Measurements from ENCODE around the gene SMAD7.

SMAD7 gene

DNA sequence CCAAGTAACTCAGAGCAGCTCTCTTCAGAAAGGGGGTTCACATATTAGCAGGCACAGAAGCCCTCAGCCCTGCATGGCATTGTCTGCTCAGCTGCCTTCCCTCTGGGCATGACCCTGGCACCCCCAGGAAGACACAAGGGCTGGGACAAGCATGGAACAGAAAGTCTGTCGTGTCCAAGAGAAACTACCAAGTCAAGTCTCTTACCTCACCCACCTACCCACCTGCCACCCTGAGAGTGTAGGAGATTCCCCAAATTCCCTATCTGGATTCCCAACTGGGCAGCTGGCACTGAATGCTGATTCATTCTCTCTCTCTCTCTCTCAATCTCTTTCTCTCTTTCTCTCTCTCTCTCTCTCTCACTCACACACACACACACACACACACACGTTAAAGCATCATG lies 21.6 kb downstream of the SMAD7 start:
- DNase-seq: no peak

DNA sequence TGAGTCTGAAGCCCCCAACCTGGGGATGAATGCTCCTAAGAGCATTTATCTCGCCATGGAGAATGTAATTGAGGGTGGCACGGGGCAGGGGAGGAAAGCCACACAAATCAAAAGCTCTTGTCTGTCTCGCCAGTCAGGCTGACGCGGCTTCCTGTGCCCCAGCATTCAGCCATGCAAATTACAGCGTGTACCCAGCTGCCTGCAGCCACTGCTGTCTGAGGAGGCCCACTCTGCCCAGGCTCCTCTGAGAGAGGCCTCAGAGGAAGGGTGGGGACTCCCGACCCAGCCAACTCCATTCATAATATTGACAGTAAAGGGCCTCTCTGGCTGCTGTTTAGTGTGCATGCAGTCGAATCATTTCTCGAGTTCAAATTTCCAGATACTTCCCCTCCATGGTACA lies 22.0 kb downstream of the SMAD7 start:
- DNase-seq: peak; percentile 83

DNA sequence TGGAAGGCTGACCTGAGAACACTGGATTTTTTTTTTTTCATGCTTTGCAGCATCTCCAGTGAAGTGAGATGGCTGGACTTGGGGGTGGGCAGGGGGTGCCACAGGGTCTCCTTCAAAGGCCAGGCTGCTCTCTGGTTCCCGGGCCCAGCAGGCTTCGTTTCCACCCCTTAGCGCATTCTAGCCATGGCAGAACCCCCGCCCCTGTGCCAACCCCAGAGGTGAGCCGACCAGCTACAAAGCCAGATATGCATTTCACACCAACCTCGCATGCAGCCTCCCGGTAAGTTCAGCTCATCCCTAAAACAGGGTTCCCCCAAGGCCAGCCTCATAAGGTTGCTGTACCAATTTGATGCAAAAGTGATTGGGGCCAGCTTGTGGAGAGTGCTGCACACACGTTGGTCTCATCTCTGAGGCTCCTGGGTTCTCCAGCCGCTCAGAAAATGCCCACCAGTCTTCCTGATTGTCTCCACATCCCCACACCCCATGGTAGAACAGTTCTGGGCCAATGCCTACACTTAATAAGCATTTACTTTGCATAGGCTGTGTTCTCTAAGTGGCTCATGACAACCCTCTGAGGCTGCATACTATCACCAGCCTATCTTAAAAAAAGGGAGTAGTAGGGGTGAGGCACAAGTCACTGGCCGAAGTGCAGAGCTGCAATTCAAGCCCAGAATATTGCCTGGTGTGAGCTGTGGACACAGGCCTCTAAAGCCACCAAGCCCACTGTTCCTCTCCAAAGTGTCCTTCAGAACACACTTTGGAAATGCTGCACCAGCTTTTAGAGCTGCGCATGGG lies 23.3 kb downstream of the SMAD7 start:
- no peak for DNase-seq

DNA sequence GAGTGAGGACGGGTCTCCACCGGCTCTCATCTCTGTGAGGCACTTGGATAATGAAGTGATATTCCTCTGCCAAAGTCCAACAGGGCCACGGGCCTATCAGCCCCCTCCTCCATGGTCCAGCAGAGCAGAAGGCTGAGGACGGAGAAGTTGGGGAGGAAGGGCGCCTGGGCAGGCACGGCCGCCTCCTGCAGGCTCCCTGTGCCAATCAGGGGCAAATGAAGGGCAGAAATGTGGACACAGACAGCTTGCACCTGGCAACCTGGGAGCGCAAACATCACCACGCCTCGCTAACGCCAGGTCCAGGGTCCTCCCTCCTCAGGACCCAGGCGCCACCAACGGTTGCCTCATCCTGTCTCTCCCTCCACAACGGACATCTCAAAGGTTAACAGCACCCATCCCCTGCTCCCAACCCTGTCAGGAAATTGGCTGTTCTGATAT lies 24.3 kb downstream of the SMAD7 start:
- no peak for DNase-seq

DNA sequence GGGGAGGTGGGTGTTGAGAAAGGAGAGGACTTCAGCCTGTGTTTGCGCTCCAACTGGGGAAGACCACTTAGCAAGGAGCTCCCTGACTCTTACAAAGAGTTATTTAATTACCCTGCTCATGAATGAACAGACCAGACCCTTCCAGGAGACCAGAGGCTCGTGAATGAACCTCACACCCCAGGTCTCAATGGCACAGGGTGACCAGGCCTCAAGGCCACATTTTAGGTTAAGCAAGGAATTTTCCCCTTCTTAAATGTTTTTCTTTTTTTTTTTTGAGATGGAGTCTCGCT lies 25.3 kb downstream of the SMAD7 start:
- DNase-seq: no peak

DNA sequence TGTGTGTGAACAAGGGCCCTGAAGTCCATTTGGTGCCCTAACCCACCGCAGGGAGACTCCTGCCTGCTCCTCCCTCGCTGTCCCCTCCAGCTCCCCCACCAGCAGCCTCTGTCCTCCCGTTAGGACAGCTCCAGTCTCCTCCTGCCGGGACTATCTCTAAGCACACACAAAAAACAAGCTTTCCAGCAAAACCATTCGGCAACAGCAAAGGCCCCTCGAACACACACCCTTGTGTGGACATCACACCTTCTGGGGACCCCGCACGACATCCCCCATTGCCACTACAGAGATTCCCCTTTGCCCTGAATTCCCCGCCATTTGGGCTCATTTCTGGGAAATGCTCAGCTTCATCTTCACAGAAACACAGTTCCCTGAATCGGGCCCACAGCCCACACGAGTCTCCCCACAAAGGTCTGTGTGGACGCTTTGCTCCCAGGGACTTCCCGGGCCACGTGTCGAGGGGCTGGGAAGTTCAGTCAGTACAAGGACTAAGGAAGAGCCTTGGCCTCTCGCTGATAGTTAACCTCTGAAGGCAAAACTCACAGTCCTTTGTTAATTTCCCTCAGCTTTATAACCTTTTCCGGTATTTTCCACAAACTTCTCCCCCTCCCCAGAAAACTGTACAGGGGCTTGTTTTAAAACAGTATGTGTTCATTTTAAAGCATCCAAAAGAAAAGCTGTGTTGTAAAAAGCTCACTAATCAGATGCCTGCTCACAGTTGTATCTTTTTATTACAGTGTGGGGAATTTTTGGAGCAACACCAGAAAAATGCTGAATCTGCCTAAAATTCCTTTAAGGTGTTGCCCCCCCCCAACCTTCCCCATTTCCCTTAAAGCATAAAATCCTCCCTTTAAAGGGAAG lies 25.9 kb downstream of the SMAD7 start:
- DNase-seq: peak; percentile 43

DNA sequence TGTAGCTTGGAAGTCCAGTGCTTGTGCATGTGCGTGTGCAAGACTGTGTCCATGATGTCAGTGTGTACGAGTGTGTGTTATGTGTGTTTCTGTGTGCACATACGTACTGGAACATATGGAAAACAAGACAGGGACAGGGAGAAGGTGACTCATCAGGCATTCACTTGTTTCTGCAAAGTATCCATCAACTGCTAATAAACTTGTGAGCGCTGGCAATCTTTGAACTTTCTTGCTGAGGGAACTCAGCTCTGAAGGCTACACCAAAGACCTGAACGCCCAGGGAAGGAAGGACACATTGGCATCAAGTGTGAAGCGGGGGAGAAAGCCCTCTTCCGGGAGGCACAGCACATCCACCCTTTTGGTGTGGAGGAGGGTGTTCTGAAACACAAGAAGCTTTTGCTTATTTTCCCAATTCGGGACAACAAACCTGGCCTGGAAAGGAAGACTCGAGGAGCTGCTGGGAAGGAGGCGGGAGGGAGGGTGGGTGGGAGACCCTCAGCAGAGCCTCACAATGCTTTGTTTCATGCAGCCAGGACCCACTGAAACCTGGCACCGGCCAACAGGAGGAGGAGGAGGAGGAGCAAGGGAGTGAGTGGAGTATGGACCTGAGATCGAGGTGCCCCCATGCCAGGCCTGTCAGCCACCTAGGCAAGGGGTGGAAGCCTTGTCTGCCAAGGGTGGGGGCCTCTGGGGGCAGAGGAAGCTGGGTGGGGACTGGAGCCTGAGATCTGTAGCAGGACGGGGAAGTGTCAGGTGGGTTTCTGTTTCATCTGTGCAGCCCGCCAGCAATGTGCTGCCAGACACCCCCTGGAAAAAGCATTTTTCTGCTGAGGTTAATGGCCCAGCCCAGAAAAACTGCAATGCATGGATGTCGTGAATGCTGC lies 26.8 kb downstream of the SMAD7 start:
- DNase-seq: no peak

DNA sequence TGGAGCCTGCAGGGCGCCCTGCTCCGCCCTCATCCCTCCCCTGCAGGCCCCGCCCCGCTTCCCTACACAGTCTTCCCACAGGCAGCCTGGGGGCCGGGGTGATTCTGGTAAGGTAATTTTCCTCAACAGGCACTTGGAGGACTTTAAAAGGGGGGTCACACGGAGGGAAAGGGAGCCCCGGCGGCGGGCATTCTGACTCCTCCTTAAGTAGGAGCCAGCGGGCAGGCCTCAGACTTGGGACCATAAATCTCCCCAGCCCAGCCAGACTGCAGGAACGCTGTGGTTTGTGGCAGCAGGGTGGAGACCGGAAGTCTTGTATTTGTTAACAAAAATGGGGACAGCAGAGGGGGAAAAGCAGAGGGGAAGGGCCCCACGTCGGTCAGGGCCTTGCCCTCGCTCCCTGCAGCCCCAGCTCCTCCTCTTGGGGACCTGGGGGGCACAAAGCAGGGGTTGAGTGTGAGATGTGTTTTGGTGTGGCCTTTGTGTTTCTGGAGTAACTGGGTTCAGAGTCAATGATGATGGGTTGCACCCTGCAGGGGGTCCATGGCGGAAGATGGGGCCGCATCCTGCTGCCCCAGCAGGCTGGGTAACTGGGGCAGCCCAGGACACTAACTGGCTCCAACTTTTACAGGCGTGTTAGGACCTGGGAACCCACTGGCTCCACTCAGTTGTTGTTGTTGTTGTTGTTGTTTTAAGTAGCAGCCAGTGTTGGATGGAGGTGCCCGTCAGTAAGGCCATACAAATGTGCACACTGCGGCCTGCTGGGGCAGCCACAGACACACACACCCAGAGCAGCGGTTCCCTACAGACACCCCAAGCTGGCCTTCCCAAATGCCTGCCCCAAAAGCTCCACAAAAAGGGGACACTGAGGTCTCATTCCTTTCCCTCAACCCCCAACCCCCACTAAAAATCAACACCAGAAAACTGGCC lies 27.7 kb downstream of the SMAD7 start:
- peak; percentile 46 for DNase-seq

DNA sequence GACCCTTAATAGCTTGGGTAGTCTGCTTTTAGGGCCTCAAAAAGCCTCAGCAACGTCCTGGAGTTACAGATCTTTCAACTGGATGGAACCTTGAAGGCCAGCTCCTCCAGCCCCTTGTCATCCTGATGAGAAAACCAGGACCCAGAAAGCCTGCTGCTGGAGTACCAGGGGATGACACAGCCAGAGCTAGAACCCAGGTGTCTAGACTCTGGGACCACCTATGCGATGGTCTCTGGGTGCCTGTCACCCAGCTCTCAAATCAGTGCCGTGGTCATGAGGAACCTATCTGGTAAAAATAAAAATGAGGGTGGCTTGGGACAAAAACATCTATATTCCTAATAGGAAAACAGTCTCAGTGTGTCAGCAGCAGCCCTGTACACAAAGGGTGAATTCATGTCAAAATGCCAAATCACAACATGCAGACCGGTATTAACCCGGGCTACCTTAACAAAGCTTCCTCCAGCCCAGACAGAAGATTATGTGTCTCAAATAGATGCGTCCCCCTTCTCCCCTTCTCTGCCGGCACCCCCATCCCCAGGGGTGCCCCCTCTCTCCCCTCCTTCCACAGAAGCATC lies 28.5 kb downstream of the SMAD7 start:
- DNase-seq: no peak

DNA sequence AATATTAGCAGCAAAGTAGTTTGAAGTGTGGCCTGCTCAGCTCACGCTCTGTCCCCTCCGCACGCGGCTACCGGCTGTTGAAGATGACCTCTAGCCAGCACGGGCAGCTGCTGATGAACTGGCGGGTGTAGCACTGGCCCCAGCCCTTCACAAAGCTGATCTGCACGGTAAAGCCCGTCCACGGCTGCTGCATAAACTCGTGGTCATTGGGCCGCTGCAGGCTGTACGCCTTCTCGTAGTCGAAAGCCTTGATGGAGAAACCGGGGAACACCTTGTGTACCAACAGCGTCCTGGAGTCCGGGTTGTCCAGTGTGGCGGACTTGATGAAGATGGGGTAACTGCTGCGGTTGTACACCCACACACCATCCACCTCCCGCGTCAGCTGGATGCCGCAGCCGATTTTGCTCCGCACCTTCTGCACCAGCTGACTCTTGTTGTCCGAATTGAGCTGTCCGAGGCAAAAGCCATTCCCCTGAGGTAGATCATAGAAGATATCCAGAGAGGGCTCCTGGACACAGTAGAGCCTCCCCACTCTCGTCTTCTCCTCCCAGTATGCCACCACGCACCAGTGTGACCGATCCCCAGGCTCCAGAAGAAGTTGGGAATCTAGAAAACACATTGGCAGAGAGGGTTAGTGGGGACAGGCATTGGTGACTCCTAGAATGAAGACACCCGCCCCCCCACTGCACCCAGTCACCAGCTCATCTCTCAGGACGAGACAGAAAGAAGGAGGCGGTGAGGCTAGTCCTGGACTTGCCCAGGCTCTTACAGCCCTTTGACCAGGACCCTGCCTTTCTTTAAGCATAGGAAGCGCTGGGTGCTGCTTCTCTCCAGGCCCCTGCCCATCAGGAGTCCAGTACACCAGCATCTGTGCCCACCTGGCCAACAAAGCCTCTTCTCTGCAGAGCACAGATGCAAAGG lies 29.2 kb downstream of the SMAD7 start:
- no peak for DNase-seq

DNA sequence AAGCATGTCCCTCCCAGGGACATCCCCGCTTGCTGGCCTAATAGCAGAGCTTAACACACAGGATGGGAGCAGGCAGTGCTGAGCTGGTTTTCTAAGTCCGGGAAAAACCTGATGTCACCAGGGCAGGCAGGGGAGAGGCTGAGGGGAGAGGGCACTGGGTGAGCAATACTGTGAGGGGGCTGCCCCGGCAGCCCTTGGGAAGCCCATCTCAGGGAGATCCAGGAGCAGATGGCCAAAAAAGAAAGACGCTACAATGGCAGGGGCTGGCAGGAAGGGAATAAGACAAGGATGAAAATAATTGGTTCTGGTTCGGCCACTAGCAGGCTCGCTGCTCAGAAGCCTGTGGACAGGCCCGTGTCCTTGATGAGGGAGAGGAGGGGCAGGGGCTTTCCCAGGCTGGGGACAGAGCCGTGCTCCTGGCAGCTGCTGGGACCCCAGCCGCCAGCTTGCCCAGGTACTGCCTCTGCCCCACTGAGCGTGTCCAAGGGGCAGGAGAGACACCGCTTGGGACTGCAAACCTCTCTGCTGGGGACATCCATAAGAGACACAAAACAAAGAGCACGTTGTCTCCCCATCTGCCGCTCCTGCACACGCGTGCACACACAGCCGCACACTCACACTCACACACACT lies 30.2 kb downstream of the SMAD7 start:
- DNase-seq: no peak

DNA sequence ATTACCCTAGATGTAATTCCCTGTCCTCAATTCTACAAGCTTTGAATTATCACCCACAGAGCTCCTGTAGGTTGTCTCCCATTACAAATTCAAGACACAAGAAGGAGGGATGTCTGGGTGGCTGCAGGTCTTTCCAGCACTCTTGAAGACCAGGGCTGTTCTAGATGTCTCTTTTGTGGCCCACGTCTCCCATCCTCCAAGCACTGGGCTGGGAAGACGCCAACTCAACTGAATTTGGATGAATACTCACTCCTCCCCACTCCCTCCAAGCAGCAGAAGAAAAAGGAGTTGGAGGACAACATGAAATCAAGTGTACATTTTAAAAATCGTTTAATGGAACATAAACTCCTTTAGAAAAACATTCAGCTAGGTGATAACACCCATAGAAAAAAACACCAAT lies 31.2 kb downstream of the SMAD7 start:
- no peak for DNase-seq

DNA sequence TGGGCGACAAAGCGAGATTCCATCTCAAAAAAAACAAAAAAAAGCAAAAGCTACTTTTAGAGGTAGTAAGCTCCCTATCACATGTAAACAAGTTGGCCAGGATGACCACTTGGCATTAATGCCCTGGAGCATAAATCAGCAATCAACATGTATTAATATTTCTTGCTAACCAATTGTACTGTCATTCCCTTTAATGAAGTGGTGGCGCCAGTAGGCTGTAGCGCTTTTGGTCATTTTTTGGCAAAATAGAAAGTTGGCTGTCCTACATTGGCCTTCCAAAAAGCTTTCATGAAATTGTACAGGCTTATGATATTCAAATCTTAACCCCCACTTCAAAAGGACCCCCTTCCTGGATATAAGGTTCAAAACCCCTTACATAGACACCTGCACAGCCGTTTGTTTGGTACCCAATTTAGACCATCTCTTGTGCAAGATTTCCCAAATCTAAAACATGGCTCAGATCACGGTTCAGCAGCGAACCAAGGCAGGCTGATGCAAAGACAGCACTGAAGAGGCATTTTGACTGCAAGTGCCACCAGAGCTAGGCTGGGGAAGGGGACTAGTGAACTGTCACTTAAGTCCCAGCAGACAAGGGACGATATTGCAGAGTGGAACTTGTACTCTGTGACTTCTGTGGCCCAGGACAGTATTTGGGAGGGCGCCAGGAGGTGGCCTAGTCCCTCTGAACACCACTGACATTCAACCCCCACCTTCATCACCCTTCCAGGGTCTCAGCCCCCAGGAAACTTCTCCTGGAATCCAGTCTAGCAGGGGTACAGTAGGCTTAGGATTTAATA lies 31.9 kb downstream of the SMAD7 start:
- DNase-seq: no peak

DNA sequence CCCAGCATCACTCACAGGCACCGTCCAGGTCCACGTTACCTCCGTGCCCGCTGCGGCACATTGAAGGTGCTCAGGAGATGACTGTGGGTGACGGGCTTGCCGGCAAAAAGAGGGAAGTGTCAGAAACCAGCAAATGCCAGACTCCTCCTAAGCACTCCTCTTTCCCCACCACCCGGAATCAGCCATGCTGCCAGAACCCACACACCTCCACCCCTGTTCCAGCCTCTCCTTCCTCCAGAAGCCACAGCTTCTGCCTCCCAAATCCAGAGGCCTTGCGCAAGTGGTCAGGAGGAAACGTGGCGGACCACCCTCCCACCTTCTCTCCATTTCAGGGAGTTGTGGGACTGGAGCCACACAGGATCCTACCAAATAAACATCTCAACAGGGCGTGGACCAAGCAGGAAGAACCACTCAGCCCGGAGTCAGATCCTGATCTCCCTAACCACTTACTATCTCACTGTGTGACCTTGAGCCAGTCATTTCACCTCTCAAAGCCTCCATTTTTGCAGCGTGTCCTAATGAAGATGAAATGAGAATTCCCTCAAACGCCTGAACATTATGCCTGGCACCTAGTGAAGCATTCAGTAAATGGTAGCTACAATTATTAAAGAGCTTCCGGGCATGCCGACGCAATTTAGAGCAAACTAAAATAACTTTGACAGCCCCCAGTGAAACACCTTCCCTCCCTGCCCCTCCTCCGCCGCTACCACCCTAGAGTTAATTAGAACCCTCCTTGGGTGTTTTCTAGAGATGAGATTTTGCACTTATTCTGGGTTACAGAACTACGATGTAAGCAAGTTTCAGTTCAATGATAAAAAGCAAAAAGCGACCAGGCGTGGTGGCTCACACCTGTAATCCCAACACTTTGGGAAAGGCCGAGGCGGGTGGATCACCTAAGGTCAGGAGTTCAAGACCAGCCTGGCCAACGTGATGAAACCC lies 32.9 kb downstream of the SMAD7 start:
- DNase-seq: no peak

DNA sequence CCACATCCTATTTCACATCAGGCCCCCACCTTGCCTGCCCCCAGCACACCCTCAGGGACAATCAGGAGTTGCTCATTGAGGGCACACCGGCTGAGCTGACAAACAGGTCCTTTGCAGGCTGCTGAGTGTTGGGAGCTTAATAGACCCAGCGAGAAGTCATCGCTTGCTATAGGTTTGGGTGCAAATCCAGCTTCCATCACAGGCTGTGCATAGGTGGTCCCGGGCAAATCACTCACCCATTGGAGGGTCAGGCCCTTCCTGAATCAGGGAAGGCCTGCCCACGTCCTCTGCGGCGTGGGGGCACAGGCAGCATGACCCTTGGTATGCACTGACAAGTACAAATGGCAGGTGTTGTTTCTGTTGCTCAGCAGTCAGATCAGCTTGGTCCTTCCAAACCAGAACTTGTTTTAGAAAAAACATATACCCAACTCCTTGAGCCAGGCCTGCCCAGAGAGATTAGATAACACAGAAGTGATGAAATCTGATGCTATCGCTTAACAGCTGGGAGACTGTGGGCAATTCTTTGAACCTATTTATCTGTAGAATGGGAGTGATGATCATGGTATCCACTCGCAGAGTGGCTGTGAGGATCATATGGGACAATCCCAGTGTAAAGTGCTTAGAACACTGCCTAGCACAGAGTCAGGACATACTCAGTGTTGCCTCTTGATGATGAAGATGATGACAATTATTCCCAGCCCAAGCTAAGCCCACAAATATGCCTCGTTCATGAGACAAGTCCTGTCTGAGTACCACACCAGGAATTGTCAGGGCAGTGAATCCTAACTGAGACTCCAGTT lies 34.9 kb downstream of the SMAD7 start:
- no peak for DNase-seq

DNA sequence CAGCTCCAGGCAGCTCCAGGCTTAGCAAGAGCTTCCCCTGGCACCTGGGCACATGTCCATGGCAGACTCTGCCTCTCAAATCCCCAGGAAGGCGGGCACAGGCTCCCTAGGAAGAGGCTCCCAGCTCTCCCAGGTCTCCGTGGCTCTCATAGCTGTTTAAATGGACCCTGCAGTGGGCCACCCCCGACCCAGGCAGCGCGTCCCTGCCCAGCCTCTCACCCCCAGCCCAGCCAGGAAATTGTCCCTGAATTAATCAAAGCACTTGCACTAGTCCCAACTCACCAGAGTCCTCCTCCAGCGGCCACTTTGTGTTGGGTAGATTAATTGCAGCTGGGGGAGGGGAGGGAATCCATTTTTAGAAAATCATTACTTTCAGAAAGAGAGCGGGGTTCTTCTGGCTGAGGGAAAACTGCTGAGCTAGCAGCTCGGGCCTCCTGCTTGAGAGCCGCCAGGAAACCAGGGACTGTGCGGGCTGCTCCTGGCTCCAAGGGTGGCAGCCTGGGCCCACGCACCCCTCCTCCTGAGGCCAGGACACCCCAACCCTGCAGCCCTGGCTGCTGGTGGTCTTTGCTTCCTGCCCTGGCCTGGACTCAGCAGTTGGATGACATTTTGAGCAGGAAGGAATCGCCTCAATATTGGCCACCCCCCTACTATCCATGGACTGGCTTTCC lies 36.0 kb downstream of the SMAD7 start:
- DNase-seq: no peak

DNA sequence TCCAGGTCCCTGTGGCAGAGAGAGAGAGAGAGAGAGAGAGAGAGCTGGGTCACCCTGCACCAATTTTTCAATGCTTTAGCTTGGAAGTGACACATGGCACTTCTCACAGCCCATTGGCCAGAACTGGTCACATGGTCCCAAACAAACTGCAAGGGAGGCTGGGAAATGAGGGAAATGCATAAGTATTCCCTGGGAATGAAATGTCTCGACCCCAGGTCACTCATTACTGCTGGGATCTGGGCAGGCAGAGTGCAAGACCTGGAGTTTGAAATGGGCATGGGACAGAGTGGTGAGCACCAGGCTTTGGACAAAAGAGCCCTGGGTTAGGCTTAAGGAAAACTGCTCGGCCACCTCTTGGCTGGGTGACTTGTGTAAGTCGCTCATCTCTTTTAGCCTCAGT lies 37.0 kb downstream of the SMAD7 start:
- no peak for DNase-seq
